HepG2 (cell line): ENCODE data around the gene GNAI2. TPM values are rescaled to one million over a fixed set of nuclear protein-coding genes. Genes with fewer than 3 reads are reported as not detected.

ENCODE experiments used
- CHCHD3 ChIP-seq: sonication (generic); formaldehyde crosslinking; IDR thresholded peaks from 2 replicates; pipeline ENCODE4 v1.8.0; 2022; ENCODE audit warnings: mild to moderate bottlenecking, missing genetic modification reagents, moderate library complexity
- HIC2 ChIP-seq: sonication (generic); formaldehyde crosslinking; IDR thresholded peaks from 2 replicates; pipeline ENCODE4 v1.9.0; 2022; ENCODE audit warnings: low read depth, missing genetic modification reagents
- HOMEZ ChIP-seq: IDR thresholded peaks from 2 replicates; pipeline ENCODE4 v1.6.1; 2016; ENCODE audit warnings: low read depth
- LRRFIP1 ChIP-seq: sonication (generic); formaldehyde crosslinking; conservative IDR thresholded peaks from 2 replicates; pipeline ENCODE4 v1.4.0; 2020; ENCODE audit warnings: missing genetic modification reagents
- REL ChIP-seq: sonication (generic); formaldehyde crosslinking; conservative IDR thresholded peaks from 2 replicates; pipeline ENCODE4 v1.8.0; 2022; ENCODE audit warnings: mild to moderate bottlenecking, missing genetic modification reagents, moderate library complexity
- TAF1 ChIP-seq: sonication (generic); formaldehyde crosslinking; IDR thresholded peaks from 2 replicates; pipeline ENCODE4 v1.4.0; 2020; ENCODE audit warnings: missing genetic modification reagents
- ZNF251 ChIP-seq: sonication (generic); formaldehyde crosslinking; IDR thresholded peaks from 2 replicates; pipeline ENCODE4 v1.9.0; 2021; ENCODE audit warnings: mild to moderate bottlenecking, missing genetic modification reagents
- ZNF263 ChIP-seq: sonication (generic); formaldehyde crosslinking; IDR thresholded peaks from 2 replicates; pipeline ENCODE4 v1.4.0; 2020; ENCODE audit warnings: missing genetic modification reagents
- ZNF335 ChIP-seq: sonication (generic); formaldehyde crosslinking; IDR thresholded peaks from 2 replicates; pipeline ENCODE4 v1.4.0; 2020; ENCODE audit warnings: missing genetic modification reagents
- ZNF407 ChIP-seq: sonication (generic); formaldehyde crosslinking; IDR thresholded peaks from one replicate; pipeline ENCODE4 v1.5.1; 2020; ENCODE audit warnings: mild to moderate bottlenecking, missing genetic modification reagents; ENCODE audit errors: not compliant biosample characterization
- ZNF556 ChIP-seq: sonication (generic); formaldehyde crosslinking; IDR thresholded peaks from 2 replicates; pipeline ENCODE4 v1.4.0; 2020; ENCODE audit warnings: mild to moderate bottlenecking, missing genetic modification reagents, borderline replicate concordance
- polyA plus RNA-seq, 8 experiments: library from polyadenylated mRNA; depleted of rRNA in 3 of 8; stranded (reverse) in 7 of 8; unstranded in 1 of 8; fragments of >200 nt; fragmentation: Illumina TruSeq in 4 of 8; extraction: Trizol in 4 of 8; gene quantifications; 2 replicates each; pipeline versions ENCODE4 v1.2.1 to v1.2.3, GENCODE V29; 2011 to 2016; ENCODE audit warnings: low read depth in 4 of 8, missing spikeins in 1 of 8, mixed read lengths in 1 of 8; ENCODE audit not compliant: insufficient read depth in 1 of 8
- total RNA-seq, 5 experiments: library from RNA; depleted of rRNA; stranded (reverse); fragments of >200 nt; fragmentation: Illumina TruSeq; extraction: Trizol; gene quantifications; 2 replicates each; pipeline ENCODE4 v1.2.3, GENCODE V29; 2016; ENCODE audit warnings: low read depth in 1 of 5
- TF ChIP-seq, protein P1 (sequence below): IDR thresholded peaks from 2 replicates; pipeline ENCODE4 v1.6.1; 2016; ENCODE audit warnings: mild to moderate bottlenecking

Gene GNAI2
- total and polyA plus RNA-seq, 2 of the 13 experiments (the other 11 are each of a cell fraction or from before 2014, with no cell fraction given): 51.1 to 66.2 TPM

- TF ChIP-seq ZNF251 (CRISPR knock-in tag) (no peak), ZNF556 (no peak), REL (CRISPR knock-in tag) (no peak), ZNF407 (CRISPR knock-in tag) (no peak), TAF1 (CRISPR knock-in tag) (peak; percentile 40), ZNF263 (CRISPR knock-in tag) (no peak), ZNF335 (CRISPR knock-in tag) (0 out of 2 replicates have a peak, but pooled peaks have one; percentile 16), CHCHD3 (no peak), HOMEZ (CRISPR knock-in tag) (no peak), HIC2 (CRISPR knock-in tag) (peak; percentile 74; the same call in 1 of the 2 replicates), LRRFIP1 (CRISPR knock-in tag) (no peak)
- TF ChIP-seq, protein P1, sequence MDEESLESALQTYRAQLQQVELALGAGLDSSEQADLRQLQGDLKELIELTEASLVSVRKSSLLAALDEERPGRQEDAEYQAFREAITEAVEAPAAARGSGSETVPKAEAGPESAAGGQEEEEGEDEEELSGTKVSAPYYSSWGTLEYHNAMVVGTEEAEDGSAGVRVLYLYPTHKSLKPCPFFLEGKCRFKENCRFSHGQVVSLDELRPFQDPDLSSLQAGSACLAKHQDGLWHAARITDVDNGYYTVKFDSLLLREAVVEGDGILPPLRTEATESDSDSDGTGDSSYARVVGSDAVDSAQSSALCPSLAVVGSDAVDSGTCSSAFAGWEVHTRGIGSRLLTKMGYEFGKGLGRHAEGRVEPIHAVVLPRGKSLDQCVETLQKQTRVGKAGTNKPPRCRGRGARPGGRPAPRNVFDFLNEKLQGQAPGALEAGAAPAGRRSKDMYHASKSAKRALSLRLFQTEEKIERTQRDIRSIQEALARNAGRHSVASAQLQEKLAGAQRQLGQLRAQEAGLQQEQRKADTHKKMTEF (CRISPR knock-in tag): no peak; the same call in 1 of the 2 replicates
Measured at GRCh38 chr3:50221411-50222168, 14.4 kb upstream of the GNAI2 start (continued).
